Stimulated activated CD4-positive, alpha-beta T cell treated with anti-CD3 and anti-CD28 coated beads, Interleukin-2, amount 100 ng/mL, for 48 hours (primary cell): ENCODE results near the gene FSTL4.

Experiments
- DNase-seq, 2 donors: peaks; one replicate each; pipeline ENCODE4 v3.0.0-alpha.2; 2020

FSTL4 gene

DNA sequence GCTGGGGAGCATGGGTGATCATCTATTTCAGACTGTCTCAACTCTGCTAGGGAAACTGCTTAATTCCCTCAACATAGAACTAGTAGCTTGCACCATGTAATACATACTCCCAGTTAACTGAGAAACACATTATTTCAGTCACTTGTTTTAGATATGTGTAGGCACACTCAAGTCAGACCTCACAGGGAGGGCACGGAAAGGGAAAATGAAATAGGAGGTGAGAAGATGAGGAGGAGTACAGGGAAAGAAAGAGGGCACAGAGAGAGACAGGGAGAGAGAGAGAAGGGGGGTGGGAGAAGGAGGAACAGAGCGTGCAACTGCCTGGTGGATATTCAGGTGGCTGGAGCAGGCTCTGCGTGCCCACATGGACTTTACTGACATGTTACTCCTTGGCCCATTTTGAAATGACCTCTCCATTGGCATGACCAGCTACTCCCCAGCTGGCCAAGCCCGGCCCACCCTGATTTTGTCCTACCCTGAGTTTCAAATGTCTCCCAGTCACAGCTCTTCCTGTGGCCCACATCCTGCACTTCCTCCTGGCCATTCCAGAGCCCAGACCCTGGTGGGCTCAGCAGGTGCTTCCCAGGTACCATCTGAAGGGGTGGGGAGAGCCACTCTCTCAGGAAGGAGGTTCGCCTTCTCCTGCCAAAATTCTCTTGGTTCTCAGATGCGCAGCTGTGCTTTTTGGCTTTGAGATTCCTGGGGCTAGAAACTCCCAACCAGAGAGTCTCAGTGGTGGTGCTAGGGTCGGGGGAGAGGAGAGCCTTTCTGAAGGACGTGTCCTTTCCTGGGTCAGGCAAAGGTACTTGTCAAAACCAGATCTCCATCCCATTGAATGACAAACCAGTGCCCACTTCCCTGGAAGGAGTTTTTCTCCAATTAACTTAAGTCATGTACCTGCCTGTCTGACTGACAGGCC, 229.4 kb downstream of the FSTL4 start:
- no peak for DNase-seq

- DNase-seq: no peak
Measured at GRCh38 chr5:133381571-133382365, 230.6 kb downstream of the FSTL4 start.

GRCh38 chr5:133381041-133381440, 231.3 kb downstream of the FSTL4 start:
- no peak for DNase-seq

DNA sequence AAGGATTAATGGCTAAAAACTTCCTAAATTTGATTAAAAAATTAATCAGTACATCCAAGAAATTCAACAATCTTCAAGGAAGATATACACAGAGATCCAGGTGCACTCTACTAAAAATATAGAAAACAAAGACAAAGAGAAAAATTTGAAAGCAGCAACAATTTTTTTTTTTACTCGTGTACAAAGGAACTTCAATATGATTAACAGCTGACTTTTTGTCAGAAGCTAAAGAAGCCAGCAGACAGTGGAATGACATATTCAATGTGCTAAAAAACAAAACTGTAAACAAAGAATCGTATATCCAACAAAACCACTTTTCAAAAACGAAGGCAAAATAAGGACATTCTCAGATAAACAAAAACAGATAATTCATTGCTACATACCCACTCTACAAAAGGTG, 234.6 kb downstream of the FSTL4 start:
- DNase-seq: no peak

DNA sequence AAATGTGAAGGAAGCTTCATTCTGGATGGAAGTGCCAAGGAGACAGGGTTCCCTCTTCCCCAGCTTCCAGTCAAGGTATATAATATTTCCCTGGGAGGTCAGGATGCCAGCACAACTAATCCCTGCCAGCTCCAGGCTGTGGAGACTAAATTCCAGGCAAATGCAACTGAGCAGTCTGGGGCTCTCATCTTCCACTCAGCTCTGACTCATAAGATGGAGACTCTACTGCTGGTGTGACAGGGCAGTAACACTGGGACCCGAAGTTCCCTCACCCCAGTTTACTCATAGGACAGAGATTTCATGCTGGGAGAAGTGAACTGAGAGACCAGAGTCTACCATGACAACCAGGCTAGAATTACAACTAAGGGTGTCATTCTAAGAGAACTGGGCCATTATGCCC, 235.4 kb downstream of the FSTL4 start:
- DNase-seq: no peak

DNA sequence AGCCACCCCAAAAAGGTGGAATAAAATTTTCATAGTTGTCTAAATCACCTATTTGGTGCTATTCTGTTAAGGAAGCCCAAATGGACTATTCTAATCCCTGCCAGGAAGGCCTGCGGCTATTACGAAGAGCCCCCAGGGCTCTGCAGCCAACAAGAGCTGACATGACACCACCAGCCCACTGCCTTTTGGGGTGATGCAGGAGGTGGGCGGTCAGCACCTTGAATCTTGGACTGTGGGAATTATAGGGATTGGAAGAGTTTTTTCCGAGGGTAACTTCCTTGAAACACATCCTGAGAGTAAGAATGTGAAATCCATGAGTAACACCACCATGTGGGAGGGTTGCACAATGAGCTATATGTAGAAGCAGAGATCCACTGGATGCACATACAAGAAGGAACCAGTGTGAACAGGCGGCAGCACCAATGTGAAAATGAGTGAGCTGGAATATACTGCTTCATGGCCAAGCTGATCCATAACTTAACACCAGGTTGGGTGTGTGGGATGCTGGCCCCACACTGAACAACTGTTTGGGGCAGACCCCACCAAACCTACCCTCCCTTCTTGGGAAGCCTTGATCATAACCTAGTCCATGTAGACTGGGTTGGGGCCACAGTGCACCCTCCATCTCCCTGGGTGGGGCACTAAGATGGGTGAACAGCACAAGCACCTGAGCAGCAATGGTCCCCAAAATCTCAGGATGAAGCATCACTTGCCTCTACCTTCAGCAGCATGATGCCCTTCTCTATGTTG, 239.0 kb downstream of the FSTL4 start:
- no peak for DNase-seq

GRCh38 chr5:133372293-133372937, 239.9 kb downstream of the FSTL4 start:
- DNase-seq: no peak

GRCh38 chr5:133371371-133372155, 240.8 kb downstream of the FSTL4 start:
- DNase-seq: no peak

DNA sequence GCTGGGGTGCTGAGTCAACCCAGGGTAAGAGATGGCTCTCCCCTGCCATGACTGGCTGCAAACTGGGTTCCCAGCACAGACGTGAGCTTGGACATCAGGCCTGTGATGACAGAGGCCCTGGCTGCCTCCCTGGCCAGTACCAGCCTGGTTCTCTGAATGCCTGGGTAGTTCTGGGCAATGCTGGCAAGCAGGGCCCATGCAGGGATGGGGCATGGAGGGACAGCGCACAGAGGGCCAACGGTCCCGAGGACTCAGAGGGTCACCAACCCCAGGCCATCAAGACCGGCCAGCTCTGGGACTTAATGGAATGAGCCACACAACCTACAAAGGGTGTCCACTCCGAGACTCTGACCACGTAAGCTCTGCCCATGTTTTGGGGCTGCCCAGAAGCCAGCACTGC, 241.4 kb downstream of the FSTL4 start:
- no peak for DNase-seq

GRCh38 chr5:133370036-133370831, 242.1 kb downstream of the FSTL4 start:
- DNase-seq: no peak

- no peak for DNase-seq
Measured at GRCh38 chr5:133368916-133369783, 243.2 kb downstream of the FSTL4 start.

- DNase-seq: no peak
Measured at GRCh38 chr5:133367984-133368383, 244.4 kb downstream of the FSTL4 start.

DNA sequence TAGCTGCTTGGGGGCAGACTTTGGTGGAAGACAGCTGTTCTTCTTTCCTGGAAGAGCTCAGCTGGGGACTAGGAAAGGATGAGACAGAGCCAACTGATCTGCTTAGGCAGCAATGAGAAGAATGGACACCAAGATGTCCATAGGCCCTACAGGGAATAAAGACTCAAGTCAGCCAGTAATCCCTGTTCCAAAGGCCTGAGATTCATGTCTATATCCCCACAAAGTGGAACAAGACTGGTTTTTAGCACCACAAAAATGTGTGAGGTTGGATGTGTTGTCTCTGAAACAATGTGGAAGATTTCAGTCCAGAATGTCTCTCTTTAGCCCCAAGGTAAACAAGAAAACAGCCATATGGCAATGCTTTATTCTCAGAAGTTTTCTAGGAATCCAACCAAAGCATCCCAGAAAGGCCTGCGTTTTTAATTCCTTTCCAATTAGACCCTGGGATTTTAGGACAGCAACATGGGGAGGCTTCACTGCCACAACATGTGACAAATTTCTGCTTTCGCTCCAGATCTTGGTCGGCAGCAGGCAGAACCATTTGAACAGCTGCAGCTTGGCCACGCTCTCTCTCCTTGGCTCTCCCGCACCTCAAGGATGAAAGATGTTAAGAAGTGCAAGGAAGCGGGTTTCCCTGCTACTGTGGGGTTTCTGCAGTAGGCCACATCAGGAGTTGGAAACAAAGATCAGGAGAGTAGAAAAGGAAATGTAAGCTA, 245.1 kb downstream of the FSTL4 start:
- no peak for DNase-seq

DNA sequence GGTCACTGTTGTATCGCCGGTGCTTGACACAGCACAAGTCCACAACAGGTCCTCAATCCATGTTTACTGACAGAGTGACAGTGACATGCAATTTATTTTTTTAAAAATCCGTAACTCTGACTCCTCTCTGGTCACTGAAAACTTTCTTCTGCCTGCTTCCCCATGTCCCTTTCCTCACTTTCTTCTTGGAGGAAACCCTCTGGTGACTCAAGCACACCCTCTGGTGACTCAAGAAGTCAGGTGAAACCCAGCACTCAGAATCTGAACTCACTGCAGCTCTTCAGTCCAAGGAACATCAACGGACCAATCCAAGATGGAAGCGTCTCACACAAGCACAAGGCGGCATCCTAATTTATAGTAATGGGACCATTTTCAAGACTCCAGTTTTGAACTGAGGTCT, 245.9 kb downstream of the FSTL4 start:
- DNase-seq: no peak

- DNase-seq: no peak
Measured at GRCh38 chr5:133365738-133366137, 246.6 kb downstream of the FSTL4 start.

DNA sequence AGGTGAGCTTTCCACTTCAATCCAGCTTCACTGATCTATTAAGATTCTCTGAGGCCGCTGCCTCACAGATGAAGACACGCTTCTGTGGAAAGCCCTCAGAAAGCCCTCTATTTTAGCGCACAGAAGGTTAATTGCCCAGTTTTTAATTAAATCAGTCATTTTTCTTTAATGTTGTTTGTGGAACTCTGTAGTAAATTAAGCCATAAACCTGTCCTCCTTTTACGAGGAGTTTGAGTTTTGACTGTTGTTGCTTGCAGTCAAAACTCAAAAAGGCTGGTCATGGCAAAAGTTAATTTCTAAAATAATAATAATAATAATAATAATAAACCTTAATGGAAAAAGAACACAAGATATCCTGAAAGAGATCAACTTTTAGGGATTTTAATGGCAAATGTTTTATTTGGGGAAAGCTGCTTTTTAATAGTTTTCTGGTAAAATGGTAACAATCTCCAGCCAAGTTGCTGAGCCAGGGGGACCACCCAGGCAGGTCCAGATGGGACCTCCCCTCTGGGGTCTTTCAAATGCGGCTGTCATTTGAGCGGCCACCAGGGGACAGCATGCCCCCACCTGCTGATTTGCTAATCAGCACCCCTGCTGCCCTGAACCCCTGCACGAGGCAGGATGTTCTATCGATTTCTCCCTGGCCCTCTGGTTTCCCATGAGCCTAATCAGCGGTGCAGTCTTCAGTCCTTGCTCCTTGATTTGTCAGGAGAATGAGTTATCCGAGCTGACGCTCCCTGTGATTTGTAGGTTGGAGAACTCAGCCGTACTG, 247.2 kb downstream of the FSTL4 start:
- DNase-seq: no peak

DNA sequence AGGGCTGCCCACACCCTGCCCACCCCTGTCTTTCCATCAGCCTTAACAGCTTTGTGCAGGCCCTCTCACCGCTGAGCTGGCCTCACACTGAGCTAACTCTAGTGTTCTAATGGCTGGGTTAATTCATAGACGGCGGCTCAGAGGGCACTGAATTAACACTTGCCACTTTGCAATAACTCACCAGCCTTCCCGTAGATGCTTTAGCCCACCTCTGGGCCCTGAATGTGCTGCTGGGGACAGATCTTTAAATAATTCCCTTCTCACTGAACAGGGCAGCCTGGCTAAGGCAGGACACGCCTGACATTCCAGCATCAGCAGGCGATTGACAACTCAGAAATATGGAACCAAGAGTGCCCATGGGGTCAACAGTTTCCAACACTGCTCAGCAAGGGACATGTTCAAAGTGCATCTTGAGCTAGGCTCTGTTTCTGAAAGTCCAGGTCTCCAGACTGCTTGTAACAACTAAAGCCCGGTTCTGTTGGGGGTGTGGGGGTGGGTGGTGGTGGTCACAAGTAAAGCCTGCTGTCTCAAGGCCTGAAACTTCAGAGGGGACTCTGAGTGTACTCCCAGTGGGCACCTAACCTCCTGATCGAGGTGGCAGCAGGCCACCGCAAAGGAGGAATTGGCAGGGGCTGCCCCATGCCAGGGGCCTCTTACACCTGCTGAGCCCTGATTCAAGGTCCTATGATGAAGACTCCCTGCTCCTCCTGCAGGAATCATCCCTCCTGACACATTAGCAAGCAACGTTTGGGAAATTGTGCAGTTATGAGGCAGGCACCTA, 248.3 kb downstream of the FSTL4 start:
- DNase-seq: no peak

DNA sequence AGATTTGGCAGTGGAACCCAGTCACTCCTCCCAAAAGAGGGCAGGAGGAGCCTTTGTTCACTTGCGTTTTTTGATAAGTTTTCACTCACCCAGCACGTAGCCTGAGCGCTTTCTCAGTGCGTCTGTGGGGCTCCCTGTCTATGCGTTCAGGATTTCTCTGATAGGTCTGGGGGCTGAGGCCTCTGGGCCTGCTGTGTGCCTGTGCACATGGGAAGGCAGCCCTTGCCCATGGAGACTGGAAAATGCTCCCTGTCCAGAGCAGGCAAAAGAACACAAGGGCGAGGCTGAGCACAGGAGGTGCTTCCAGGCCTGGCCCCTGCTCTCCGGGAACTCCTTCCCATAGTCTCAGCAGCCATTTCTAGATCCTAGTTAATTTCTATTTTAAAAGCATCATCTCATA, 249.9 kb downstream of the FSTL4 start:
- DNase-seq: no peak
